NCI-H2171 treated with DMSO at 0.1 percent for 48 hours (cell line): Measurements from ENCODE around the gene POLR2C.

Experiments used
- DNase-seq: peaks from one replicate; lab custom pipeline; 2025; lab: John Stamatoyannopoulos, UW

Gene POLR2C

DNA sequence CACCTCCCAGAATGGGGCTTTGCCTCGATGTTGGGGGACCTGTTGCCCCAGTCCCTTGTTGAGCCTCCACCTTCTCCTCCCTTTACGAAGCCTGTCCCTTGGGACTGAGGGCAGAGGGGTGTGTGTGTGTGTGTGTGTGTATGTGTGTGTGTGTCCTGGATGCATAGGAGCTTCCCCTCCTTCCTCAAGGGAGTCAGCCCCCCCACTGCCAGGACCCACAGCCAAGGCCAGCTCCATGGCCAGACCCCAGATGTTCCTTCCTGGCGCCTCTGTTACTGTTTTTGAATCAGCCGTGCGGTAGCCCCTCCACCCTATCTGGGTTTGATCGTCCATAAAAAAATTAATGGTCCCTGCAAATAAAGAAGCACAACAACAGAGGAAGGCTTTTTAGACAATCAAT lies 41.5 kb downstream of the POLR2C start:
- DNase-seq, result peak; percentile 66

DNA sequence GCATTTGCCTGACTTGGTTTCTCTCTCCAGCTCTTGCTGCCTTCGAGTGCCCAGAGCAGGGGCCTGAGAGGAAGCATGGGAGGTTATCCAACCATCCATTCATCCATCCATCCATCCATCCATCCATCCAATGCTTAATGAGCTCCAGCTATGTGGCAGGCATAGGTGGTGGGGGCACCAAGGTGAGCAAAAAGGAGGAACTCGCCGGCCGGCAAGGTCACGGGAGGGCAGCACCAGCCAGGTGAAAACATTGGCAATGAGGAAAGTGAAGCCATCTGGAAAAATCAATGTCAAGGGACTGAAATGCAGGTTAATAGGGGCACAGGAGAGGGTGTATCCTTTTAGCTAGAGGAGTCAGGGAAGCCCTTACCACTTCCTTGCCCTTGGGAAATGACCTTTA lies 42.0 kb downstream of the POLR2C start:
- peak; percentile 38 for DNase-seq

DNA sequence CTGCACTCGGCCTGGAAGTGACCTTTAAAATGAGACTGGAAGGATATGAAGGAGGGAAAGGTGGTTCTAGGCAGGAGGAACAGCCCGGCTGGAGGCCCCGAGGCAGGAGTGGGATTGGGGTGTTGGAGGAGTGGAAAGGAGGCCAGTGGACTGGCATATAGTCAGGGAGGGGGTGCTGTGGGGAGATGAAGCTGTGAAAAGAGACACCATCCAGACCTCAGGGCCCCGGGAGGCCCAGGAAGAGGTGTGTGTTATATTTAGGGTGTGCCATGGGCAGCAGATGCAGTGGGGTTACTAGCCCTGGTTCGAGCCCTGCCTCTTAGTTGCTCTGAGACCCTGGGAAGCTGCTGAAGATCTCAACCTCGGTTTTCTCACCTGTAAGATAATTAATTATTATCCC lies 42.7 kb downstream of the POLR2C start:
- no peak for DNase-seq

DNA sequence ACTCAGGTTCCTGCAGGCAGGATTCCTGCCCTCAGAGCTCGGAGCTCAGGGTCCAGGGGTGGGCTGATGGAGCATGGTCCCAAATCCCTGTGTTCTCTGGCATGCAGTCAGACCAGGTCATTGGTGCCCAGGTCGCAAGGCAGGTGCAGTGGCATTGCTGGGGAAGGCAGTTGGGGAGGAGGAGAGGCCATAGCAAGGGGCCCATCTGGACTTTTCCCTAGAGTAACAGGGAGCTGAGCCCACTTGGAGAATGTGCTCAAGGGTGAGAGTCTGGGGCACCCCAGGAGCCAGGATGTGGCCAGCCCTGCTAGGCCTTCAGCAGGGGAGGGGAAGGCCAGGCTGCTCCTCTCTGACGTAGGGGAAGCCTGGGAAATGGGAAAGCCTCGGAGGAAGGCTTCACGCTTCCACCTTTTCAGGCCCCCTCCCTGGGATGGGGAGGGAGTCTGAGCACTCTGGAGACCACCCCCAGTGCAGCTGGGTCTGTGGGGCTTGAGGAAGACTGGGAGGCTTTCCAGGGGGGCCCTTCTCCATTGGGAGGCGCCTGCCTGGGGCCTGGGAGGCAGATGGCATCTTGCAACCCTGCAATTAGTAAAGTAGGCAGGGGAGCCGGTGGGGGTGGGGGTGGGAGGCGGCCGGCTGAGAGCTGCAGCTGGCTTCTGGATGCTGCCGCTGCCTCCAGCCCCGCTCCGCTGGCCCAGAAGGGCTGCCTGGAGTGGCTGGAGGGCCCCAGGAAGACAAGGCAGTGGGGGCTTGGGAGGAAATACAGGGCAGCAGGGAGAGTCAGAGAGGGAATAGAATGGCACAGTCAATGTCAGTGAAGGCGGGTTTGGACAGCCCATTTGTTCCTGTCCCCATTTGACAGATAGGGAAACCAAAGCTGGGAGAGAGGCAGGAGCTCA lies 44.9 kb downstream of the POLR2C start:
- peak; percentile 84 for DNase-seq

DNA sequence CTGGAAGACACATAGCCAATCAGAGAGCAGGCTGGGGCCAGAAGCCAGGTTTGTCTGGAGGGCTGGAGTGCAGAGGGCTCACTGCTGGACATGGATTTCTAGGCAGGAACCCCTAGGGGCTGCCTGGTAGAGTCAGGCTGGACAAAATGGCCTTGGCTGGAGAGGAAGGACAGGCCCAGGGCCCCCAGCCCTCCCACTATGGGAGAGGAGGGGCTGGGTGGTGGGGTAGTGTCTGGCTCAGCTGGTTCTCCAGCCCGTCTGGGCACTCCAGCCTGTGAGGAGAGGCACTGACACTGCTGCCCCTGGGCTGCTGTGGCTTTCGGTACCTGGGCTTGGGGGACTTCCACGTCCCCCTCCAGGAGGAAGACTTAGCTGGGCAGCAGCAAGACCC lies 45.6 kb downstream of the POLR2C start:
- no peak for DNase-seq

DNA sequence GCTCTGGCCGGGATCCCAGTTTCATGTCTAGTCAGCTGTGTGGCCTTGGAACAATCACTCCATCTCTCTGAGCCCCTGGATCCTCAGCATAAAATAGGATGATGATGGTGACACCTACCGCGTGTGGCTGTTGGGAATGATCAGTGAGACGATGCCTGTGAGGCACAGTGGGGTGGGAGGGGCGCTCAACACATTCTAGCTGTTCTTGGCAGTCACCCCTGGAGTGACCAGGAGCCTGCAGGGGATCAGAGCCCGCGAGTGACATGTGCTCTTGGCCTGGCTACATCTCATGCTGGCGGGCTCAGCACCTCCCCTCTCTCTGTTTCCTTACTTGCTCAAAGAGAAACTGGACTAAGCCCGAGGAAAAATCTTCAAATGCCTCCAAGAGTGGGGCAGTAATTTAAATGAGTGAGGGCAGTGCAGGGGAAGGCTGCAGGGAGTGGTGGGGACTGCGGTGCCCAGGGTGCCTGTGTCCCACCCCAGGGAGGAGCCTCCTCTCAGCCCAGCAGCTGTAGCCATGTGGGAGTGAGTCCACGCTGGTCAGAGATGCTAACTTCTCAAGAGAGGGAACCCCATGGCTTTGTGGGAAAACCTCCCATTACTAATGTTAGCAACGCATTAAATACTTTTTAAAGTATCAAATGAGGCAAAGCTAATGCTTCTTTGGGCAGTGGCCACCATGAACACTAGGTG lies 46.9 kb downstream of the POLR2C start:
- DNase-seq, result no peak

DNA sequence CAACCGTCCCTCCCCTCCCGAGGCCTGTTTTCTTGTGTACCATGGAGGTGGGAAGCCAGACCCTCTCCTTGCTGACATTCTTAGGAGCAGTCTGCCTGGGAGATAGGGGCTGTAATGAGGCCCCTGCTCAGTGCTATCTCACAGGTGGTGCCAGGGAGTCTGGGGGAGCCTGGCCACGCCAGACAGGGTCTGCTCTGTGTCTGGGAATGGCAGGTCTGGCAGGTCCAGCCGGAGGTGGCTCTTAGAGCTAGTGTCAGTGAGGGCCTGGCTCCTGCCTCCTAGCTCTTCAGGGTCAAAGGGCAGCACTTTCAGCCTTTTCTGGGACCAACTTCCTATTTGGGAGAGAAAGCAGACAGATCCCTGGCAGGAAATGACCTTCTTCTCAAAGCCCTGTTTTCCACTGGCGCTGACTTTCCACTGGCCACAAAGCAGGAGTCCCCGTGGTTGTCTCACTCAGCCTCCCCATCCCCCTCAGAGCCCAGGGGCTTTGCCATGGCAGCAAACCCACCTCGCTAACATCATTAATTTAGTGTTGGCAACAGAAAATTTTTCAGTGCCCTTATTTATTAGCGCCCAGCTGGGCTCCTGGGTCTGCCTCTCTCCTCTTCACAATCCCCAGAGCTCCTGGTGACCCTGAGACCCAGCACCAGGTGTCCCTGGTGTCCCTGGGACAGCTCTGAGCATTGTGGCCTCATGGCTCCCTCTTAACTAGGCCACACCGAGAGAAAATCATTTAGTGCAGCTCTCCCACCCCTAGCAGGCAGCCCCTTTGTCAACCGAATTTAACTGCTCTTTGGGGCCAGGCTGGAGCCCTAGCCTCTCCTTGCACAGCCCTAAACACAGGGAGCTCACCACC lies 47.8 kb downstream of the POLR2C start:
- DNase-seq, result no peak

DNA sequence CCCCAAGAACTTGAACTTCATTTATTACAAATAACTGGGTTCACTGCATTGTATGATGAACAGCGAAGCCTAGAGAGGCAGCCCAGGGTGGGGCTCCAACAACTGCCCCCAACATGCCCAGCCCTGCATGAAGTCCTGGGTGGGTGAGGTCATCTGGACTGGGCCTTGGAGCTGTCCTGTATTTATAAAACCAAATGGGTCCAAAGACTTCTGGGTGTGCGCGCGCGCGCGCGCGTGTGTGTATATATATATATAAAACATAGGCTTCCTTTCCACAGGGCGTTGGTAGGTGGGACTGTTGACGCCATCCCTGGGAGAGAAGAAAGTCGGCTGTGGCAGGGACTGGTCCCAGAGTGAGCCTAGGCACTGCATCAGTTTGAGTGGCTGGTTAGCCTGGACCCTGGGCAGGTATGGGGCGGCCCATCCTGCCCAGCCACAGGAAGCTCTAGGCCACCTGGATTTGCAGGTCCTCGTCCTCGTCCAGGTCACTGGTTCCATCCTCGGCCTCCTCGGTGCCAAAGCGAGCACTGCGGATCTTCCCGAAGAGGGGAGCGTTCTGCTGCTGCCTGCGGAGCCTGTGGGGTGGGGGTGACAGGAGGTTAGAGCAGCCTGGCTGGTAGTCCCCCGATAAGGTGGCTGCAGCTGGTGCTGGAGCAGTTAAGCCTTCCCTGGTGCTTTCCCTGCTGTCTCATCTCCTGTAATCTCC lies 50.0 kb downstream of the POLR2C start:
- no peak for DNase-seq

DNA sequence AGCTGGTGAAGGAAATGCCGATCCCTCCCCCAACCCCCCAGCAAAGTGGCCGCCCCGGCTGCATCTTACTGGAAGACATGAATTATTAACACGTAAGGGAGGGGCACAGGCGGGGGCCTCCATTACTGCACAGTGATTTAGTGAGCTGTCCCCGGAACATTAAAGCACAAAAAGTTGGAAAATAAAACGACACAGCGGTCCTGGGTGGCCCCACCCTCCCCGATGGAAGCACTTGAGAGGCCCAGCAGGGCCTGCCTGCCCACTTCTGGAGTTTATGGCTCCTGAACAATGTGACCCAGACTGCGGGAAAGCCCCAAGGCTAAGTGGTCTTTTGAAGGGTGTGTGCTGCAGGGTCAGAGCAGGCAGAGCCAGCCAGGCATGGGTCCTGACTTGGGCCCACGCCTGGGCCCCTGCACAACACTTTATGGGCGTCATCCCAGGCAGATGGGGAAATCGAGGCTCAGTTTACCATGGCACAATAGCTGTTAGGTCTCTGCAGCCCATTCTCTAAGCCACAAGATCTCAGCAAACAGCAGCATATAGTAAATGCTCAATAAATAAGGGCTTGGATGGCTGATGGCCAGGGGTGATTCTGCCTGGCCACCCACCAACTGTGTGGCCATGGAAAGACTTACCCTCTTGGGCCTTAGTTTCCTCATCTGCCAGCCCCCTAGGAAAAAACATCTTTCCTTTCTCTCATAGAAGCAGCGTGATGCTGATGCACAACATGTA lies 51.1 kb downstream of the POLR2C start:
- DNase-seq, result no peak

DNA sequence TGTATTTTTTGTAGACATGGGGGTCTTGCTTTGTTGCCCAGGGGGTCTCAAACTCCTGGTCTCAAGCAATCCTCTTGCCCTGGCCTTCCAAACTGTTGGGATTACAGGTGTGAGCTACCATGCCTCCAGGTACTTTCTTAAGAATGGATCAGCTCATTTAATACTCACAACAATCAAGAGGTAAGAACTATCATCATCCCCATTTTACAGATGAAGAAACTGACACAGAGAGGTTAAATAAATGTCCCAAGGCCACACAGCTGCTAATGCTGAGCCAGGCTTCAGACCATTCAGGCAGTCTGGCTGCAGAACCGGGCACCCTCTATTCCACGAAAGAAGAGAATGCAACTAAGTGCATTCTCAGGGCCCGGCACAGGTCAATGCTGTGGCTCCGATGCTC lies 51.9 kb downstream of the POLR2C start:
- no peak for DNase-seq

DNA sequence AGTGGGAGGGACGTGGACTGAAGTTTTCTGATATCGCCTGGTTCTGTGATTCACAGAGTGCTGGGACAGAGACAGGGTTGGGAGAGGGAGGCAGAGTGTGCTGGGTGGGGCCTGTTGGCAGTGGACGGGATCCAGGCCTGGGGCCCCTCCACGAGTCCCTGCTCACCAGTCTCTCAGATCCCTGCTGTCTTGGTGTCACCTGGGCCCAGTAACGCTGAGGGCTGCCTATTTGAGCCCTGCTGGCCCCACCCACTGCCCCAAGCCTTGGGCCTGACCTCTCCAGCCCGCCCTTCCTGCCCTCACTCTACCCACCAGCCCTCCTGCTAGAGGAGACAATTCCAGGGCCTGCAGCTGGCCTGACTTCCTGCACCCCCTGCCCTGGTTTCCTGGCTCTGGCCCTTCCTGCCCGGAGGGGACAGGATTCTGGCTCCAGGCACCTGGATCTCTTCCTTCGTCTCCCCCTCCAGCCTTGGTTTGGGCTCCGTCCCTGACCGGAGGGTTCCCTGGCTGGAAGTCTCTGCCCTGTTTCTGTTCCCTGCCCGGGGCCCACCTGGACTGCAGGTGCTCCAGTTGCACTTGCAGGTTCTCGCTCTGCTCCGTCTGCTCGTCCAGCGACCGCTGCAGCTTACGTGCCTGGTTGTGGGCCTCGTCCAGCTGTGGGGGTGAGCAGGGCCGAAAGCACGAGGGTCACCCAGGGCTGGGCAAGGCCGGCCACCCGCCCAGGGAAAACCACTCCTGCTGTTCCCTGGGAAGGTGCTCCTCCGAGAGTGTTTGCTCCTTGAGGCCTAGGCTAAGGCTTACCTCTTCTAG lies 52.5 kb downstream of the POLR2C start:
- DNase-seq, result no peak

DNA sequence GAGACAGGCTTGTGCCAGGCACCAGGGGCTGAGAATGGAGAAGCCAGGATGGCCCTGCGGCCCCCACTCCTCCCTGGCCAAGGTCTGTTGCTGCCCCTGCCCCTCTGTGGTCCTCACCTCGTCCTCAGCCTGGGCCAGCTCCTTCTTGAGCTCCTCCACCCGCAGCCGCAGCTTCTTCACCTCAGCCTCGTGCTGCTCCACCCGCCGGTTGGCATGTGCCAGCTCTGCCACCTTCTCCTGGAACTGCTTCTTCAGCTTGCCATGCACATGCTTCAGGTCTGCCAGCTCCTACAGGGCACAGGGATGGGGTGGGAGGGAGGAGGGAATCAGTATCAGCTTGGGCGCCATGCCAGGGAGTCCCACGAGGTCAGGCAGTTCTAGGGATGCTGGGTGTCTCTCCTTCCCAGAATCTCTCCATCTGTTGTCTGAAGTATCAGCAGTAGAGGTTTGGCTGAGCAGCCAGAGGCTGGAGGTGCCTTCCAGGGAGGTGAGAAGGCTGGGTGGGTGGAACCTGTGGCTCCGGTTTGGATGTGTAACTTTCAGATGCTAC lies 53.8 kb downstream of the POLR2C start:
- DNase-seq, result peak; percentile 95

DNA sequence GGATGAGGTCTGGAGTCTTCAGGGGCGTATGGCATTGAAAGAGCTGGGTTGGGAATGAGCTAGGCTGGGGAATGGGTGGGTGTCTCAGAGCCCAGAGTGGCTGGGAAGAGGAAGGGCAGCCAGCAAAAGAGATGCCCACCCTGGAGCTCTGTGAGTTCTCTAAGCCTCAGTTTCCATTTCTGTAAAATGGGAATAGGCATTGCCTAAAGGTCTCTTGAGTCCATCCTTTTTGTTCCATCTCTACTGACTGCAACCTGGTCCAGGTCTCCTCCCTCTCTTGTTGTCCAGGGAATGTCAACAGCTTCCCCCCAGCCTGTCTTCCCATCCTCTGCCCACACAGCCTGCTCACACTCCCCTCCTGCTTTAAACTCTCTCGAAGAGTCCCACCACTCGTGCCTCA lies 54.3 kb downstream of the POLR2C start:
- no peak for DNase-seq

DNA sequence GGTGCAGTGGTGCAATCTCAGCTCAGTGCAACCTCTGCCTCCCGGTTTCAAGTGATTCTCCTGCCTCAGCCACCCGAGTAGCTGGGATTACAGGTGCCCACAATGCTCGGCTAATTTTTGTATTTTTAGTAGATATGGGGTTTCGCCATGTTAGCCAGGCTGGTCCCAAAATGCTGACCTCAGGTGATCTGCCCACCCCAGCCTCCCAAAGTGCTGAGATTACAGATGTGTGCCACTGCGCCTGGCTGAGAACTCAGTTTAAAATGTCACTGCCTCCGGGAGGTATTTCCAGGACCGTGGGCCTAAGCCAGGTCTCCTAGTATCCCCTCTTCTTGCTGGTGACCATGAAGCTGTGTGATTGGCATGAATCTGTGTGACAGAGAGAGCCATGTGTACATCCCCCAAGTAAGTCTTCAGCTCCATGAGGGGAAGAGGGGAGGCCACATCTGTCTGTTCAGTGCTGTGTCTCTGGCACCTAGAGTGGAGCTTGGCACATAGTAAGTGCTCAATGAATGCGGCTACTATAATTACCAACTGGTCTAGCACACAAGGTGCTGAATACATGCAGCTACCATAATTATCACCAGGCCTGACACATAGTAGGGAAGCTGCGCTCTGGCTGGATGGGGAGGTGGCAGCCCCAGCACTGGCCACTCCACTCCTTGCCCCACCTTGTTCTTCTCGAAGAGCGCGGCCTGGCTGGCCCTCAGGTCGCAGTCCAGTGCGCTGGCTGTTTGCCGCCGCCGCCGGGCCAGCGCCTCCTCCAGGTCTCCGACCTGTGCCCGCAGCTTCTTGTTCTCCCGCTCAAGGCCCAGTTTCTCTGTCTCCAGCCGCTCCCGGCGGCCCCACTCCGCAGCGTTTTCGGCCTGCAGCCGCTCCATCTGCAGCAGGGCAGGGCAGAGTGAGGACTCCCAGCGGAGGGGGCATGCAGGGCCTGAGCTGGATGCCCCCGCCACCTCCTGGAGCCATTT lies 55.2 kb downstream of the POLR2C start:
- DNase-seq, result no peak

DNA sequence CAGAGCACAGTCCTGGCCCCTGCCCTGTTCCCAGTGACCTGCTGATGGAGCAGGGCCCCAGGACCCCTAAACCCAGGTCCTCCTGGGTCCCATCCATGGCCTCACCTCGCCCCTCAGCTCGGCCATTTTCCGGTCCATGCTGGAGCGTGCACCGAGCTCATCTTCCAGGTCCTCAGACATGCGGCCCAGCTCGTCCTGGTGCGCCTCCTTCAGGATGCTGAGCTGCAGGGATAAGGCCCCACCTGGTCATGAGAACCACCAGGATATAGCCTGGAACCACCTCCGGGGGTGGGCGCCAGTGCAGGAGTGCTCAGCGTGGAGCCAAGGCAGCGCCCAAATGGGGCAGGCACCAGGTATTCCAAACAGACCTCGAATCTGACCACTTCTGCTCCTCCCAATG lies 56.0 kb downstream of the POLR2C start:
- no peak for DNase-seq

DNA sequence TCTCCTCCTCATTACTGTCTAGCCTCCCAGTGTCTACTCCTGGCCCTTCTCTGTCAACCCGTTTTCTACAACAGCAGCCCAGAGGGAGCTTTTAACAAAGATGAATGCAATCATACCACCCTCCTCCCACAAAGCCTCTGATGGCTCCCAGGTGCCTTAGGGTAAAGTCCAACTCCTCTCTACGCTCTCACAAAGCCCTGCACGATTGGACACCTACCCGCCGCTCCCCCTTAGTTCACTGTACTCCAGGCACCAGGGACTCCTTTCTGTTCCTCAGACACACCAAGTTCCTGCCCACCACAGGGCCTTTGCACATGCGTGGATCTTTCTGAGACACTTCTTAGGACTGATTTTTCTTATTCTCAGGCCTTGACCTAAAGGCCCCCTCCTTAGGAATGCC lies 56.4 kb downstream of the POLR2C start:
- no peak for DNase-seq

DNA sequence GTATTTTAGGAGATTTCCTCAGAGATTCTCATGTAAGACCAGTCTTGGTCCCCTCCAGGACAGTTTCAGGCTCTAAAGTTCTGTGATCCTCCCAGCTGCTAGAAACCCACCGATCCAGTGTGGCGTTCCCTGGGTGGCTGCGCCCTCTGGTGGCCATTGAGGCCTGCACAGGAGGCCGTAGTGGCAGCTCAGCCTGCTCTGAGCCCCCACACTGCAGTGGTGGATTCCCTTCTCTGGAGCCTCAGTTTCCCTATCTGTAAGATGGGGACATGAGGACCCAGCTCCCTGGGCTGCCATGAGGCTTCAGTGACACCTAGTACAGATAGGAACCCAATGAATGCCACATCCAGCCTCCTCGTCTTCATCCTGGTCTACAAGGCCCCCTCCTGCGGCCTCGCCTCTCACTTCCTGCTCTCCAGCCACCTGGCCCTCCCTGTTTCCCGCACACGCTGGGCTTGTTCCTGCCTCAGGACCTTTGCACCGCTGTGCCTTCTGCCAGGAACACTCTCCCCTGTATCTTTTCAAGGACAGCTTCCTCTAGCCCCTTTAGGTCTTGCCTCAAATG lies 57.4 kb downstream of the POLR2C start:
- peak; percentile 64 for DNase-seq
